Endometrial microvascular endothelial cells (primary cell): ENCODE measurements around the gene KATNAL1. TPM values are rescaled to one million over a fixed set of nuclear protein-coding genes. Genes with fewer than 3 reads are reported as not detected.

ENCODE experiments used
- in situ Hi-C: cut with HindIII; loops from 2 replicates; pipeline ENCODE4 v1.10.0; 2017; ENCODE audit warnings: low sequenced_read_pairs, low pct_unique_long_range_greater_than_20kb; ENCODE audit errors: inconsistent ontology term
- total RNA-seq: library from RNA; depleted of rRNA; stranded (reverse); fragments of >200 nt; gene quantifications from one replicate; pipeline ENCODE4 v1.2.3, GENCODE V29; 2015; ENCODE audit errors: inconsistent ontology term

KATNAL1 gene
- total RNA-seq, 1 donor from 2014 or later: 13.7 TPM

GRCh38 chr13:30256713-30257467 lies 50.5 kb downstream of the KATNAL1 start:
- in situ Hi-C loops: no loop called here

- in situ Hi-C loops: no loop called here
These were observed 51.7 kb downstream of the KATNAL1 start for GRCh38 chr13:30255696-30256095.

- in situ Hi-C loops: no loop called here
These were observed 53.5 kb downstream of the KATNAL1 start for GRCh38 chr13:30253830-30254229.

DNA sequence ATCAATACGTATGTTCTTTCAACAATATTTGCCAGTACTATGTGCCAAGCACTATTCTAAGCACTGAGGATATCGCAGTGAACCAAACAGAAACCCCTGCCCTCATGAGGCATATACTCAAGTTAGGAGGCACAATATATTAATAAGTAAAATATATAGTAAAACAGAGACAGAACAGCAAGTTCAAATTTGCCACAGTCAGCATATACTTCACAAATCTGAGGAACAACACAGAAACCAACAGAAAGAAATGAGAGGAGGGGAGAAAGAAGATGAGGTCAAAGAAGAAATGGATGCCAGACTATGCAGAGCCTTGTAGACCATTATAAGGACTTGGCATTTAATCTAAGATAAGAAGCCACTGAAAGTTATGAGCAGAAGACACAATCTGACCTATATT lies 59.9 kb downstream of the KATNAL1 start:
- in situ Hi-C loops: no loop called here

DNA sequence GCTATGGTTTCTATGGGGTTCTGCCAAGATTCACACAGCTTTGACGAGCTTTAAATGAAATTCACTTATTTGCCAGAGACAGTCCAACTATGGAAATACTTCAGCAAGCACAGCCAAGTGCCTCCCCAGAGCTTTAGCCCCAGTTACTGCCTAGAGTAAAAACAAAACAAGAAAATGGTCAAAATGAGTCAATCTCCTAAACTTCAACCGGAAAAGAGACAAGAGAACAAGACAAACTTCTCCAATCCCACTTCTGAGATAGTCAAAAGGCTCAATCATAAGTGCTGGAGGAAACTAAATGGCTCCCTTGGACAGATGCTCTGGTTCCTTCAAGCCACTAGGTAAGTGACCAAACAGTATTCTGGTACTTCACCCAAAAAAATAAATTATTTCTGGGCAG lies 65.8 kb downstream of the KATNAL1 start:
- in situ Hi-C loops: no loop called here

DNA sequence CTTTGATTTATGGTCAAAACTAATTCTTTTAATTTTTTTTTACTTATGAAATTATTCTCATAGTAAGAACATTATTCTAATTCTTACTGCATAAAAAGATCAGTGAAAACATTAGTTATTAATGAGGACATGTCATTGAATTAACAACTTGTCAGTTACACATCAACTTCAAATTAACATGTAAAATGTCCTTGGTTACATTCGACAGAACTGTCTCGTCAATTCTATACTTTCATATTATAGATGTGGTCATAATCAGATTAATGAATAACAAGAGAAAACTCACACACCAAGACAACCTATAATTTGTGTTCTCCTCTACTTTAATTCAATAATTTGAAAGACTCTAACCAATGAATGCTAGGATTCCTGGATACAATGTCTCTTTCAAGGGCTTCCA lies 66.7 kb downstream of the KATNAL1 start:
- in situ Hi-C loops: no loop called here

DNA sequence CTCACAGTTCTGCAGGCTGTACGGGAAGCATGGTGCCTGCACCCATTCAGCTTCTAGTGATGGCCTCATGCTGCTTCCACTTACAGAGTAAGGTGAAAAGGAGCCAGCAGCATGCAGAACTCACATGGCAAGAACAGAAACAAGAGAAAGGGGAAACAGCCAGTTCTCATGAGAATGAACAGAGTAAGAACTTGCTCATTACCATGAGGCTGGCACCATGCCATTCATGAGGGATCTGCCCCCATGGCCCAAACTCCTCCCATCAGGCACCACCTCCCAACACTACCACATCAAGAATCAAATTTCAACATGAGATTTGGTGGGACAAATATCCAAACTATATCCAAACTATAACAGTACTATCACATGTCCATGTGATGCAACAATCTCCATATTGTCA lies 72.1 kb downstream of the KATNAL1 start:
- in situ Hi-C loops: no loop called here

DNA sequence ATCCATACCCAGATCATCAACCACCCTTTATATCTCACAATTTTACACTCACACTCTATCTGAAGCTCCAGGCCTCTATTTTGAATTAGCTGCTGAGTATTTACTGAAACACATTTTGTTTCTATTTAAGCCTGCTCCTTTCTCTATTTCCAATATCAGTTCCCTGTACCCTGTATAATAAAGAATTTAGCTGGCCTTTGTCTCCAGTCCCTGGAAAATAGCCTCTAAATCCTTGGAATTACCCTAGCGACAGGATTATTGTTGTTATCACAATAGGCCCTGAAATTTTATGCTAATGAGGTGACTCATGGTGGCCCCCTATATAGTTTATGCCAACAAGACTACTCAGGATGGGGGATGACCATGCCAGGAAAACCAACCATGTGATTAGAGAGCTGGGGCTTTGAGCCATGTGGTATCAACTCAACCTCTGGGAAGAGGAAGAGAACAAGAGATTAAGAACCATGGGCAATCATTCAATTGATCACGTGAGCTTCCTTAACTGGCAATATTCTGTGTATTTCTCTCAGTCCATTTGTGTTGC lies 72.7 kb downstream of the KATNAL1 start:
- in situ Hi-C loops: no loop called here

- in situ Hi-C loops: no loop called here
These were observed 82.6 kb downstream of the KATNAL1 start for GRCh38 chr13:30224732-30225131.

DNA sequence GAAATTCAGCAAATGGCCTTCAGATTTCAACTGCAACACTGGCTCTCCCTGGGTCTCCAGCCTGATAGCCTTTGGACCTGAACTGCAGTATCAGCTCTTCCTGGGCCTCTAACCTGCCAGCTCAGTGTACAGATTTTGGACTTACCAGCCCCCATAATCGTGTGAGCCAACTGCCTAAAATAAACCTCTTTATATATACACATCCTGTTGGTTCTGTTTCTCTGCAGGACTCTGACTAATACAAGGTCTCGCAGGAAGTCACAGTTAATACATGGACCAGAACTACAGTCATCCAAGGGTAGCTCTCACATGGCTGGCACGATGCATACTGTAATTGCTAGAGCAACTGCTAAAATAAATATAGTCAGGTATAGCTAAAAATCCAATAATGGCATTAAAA lies 85.1 kb downstream of the KATNAL1 start:
- in situ Hi-C loops: no loop called here

- in situ Hi-C loops: no loop called here
These were observed 91.2 kb downstream of the KATNAL1 start for GRCh38 chr13:30216111-30216510.

GRCh38 chr13:30212256-30212655 lies 95.1 kb downstream of the KATNAL1 start:
- in situ Hi-C loops: no loop called here

DNA sequence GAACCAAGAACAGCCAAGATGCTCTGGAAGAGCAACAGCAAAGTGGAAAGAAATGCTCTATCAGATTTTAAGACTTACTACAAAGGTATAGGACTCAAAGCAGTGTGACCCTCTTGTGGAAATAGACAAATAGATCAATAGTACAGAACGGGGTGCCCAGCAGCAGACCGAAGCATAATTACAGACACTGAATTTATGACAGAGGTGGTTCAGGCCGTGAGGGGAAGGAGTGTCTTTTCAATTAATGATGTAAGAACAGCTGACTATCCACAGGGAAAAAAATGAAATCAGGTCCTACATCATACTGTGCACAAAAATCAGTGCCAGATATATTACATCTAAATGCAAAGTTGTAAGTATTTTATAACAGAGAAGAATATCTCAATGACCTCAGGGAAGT lies 95.6 kb downstream of the KATNAL1 start:
- in situ Hi-C loops: no loop called here

DNA sequence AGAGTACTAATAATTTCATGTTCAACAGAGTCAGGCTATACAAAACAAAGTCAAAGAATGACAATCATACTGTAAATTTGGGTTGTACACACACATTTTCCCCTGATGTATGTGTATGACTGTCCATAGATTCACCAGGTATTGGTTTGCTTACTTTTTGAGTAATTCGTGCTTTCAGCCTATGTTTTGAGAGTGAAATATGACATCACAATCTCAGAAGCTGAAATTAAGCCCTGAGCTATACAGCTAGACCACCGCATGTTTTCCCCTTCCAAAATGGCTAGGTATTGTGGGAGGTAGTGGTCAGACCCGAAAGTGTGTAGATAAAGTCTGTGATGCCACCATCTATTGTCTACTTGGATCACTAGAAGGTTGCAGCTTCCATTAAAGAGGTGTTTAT lies 102.8 kb downstream of the KATNAL1 start:
- in situ Hi-C loops: no loop called here

DNA sequence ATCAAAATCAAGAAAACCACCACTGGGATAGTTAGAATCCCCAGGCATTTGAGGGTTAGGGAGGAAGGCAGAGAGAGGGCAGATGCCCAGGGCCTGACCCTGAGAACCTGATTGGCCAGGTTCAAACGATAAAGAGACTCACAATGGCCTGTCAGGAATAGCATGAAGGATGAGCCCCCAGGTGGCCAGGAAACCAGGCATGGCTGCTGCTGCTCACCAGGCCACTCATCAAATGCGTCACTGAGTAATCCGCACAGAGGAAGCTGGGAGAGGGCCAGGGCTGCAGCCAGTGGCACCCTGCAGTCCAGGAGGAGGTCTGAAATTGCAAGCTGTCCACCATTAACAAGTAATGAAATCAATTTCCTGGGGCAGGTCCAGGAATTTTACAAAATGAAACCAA lies 111.3 kb downstream of the KATNAL1 start:
- in situ Hi-C loops: no loop called here

DNA sequence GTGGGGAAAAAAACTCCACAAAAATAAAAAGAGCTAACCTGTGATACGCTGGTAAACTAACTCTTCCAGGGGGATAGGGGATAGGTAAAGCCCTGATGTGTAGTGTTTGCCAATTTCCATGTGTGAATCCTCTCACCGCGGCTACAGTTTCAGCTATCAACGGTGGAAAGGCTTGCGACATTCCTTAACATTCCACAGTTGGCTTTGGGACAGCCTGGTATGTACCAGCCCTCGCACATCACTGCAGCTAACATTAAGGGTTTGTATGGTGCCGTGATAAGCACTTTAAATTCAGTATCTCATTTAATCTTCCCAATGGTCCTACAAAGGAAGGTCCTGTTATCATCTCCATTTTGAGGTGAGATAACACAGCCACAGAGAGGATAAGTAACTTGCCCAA lies 112.4 kb downstream of the KATNAL1 start:
- in situ Hi-C loops: no loop called here

GRCh38 chr13:30193279-30194234 lies 113.8 kb downstream of the KATNAL1 start:
- in situ Hi-C loops: no loop called here

- in situ Hi-C loops: no loop called here
These were observed 114.8 kb downstream of the KATNAL1 start for GRCh38 chr13:30192320-30193093.

DNA sequence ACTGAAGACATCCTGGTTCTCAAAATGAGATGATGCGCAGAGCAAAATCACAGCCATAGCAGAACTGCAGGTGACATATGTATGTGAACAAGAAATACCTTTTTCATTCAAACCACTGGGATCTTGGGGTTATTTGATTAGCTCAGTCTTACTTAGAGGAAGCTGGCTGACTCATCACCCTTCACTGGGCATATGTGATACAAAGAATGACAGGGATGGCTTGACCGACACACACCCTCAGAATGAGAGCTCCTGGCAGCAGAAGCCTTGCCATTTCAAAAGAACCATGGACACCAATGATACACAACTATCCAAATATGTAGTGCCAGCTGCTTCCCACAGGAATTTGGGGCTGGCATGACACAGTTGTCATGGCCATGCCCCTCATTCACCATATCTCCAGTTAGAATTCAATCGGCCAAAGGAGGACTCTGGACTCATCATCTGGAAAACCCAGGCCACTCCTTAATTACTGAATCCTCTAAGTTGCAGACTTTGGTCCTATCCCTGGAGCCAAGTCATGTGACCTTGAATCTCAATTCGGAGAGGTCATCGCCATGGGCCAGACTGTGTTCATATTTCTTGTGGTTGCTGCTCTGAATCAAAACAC lies 115.8 kb downstream of the KATNAL1 start:
- in situ Hi-C loops: no loop called here
